ENCODE data around the gene POLR1G. TPM values are rescaled to one million over a fixed set of nuclear protein-coding genes. Genes with fewer than 3 reads are reported as not detected.

Gene POLR1G
- 1 to 10 TPM; 5.1 to 8.3 (median 5.8) TPM for total RNA-seq

GRCh38 chr19:45406226-45407090 is at the start of gene POLR1G:
Gene POLR1G (plus strand): TSS chr19:45406644. CDS start chr19:45406697, 53 bp downstream.
- Histone ChIP-seq H3K4me1 (peaks cover 22 to 23% of the 10 kb centered on the region in 2 donors), H3K4me3 (peak within 1 kb of the TSS; percentile 58 to 94 (median 80)), H3K27me3 (peaks cover 5 to 10% (median 9%) of the 10 kb centered on the region in 3 donors), H3K9me3 (no peaks in the 10 kb centered on the region), H3K36me3 (peaks cover 0 to 9% of the 10 kb centered on the region in 2 donors), H3K27ac (peak within 1 kb of the TSS; percentile 88 to 96 (median 92))
- peak in 2 of 5 experiments; percentile 62 to 71 for TF ChIP-seq CTCF (IDR thresholded peaks at IDR 0.05 in 4 of 5, conservative IDR thresholded peaks at IDR 0.05 in 1 of 5)
- TF ChIP-seq POLR2A (IDR thresholded peaks at IDR 0.05): peak; percentile 17 to 30
- intact Hi-C loops (cut with DNase I; ENCODE audit: low total_unique reads) (loop anchor here (2.0 to 5.0 kb wide), 2 partner anchors 16 to 79 kb away; partner anchors contain the start of gene ERCC1), in situ Hi-C loops (cut with MboI; ENCODE audit: low sequenced_read_pairs in 4 of 4) (no loop called here)
- peak; percentile 60 to 69 for DNase-seq
- peak; percentile 90 to 92 for ATAC-seq

- H3K27me3 ChIP-seq: no peaks in the 10 kb centered on the region
- no peaks in the 10 kb centered on the region for H3K4me1 ChIP-seq
- in situ Hi-C loops (cut with MboI; ENCODE audit: low sequenced_read_pairs in 4 of 4): no loop called here
- H3K36me3 ChIP-seq: peaks cover 0 to 31% of the 10 kb centered on the region in 2 donors
- H3K4me3 ChIP-seq: no peak overlapping the region
- ATAC-seq (no peak), DNase-seq (no peak)
- no peaks in the 10 kb centered on the region for H3K9me3 ChIP-seq
- TF ChIP-seq POLR2A (IDR thresholded peaks at IDR 0.05) (no peak), CTCF (IDR thresholded peaks at IDR 0.05 in 4 of 5, conservative IDR thresholded peaks at IDR 0.05 in 1 of 5) (no peak)
- intact Hi-C loops (cut with DNase I; ENCODE audit: low total_unique reads): no loop called here
- no peak overlapping the region for H3K27ac ChIP-seq
Measured at GRCh38 chr19:45356760-45357444, 49.5 kb upstream of the POLR1G start.

GRCh38 chr19:45357445-45357783 is 49.0 kb upstream of the POLR1G start:
- ATAC-seq: no peak
- no peaks in the 10 kb centered on the region for H3K4me1 ChIP-seq
- TF ChIP-seq CTCF (IDR thresholded peaks at IDR 0.05 in 4 of 5, conservative IDR thresholded peaks at IDR 0.05 in 1 of 5) (no peak), POLR2A (IDR thresholded peaks at IDR 0.05) (no peak)
- no peak for DNase-seq
- no peaks in the 10 kb centered on the region for H3K9me3 ChIP-seq
- peaks cover 0 to 31% of the 10 kb centered on the region in 2 donors for H3K36me3 ChIP-seq
- in situ Hi-C loops (cut with MboI; ENCODE audit: low sequenced_read_pairs in 4 of 4): no loop called here
- H3K4me3 ChIP-seq: no peak overlapping the region
- intact Hi-C loops (cut with DNase I; ENCODE audit: low total_unique reads): no loop called here
- no peak overlapping the region for H3K27ac ChIP-seq
- H3K27me3 ChIP-seq: no peaks in the 10 kb centered on the region

GRCh38 chr19:45358213-45358792 is 48.1 kb upstream of the POLR1G start:
- in situ Hi-C loops (cut with MboI; ENCODE audit: low sequenced_read_pairs in 4 of 4) (no loop called here), intact Hi-C loops (cut with DNase I; ENCODE audit: low total_unique reads) (no loop called here)
- H3K4me3 ChIP-seq: no peak overlapping the region
- no peak for DNase-seq
- no peak for ATAC-seq
- no peaks in the 10 kb centered on the region for H3K27me3 ChIP-seq
- peaks cover 0 to 24% of the 10 kb centered on the region in 2 donors for H3K36me3 ChIP-seq
- no peaks in the 10 kb centered on the region for H3K4me1 ChIP-seq
- H3K27ac ChIP-seq: no peak overlapping the region
- no peaks in the 10 kb centered on the region for H3K9me3 ChIP-seq
- no peak for TF ChIP-seq POLR2A (IDR thresholded peaks at IDR 0.05)

GRCh38 chr19:45361608-45362007 is 44.8 kb upstream of the POLR1G start:
- TF ChIP-seq POLR2A (IDR thresholded peaks at IDR 0.05) (no peak), CTCF (IDR thresholded peaks at IDR 0.05 in 4 of 5, conservative IDR thresholded peaks at IDR 0.05 in 1 of 5) (no peak)
- no peaks in the 10 kb centered on the region for H3K9me3 ChIP-seq
- H3K4me1 ChIP-seq: no peaks in the 10 kb centered on the region
- intact Hi-C loops (cut with DNase I; ENCODE audit: low total_unique reads): no loop called here
- in situ Hi-C loops (cut with MboI; ENCODE audit: low sequenced_read_pairs in 4 of 4): no loop called here
- no peaks in the 10 kb centered on the region for H3K27me3 ChIP-seq
- no peak overlapping the region for H3K4me3 ChIP-seq
- no peak for DNase-seq
- H3K36me3 ChIP-seq: peaks cover 0 to 15% of the 10 kb centered on the region in 2 donors
- H3K27ac ChIP-seq: no peak overlapping the region
- ATAC-seq: no peak
